Right kidney (tissue), 1 donor: ENCODE data around the gene NBL1.
A peak's percentile ranks its signal among the peaks of the same experiment; 100 is the strongest.
"Not testable (repeated sequence)": the region's sequence is repeated elsewhere in the genome, so short reads cannot be mapped to it uniquely, and the experiment has no call there.

ENCODE experiments used
- DNase-seq: peaks from one replicate; pipeline ENCODE4 v3.0.0-alpha.2; 2016

NBL1 gene

DNA sequence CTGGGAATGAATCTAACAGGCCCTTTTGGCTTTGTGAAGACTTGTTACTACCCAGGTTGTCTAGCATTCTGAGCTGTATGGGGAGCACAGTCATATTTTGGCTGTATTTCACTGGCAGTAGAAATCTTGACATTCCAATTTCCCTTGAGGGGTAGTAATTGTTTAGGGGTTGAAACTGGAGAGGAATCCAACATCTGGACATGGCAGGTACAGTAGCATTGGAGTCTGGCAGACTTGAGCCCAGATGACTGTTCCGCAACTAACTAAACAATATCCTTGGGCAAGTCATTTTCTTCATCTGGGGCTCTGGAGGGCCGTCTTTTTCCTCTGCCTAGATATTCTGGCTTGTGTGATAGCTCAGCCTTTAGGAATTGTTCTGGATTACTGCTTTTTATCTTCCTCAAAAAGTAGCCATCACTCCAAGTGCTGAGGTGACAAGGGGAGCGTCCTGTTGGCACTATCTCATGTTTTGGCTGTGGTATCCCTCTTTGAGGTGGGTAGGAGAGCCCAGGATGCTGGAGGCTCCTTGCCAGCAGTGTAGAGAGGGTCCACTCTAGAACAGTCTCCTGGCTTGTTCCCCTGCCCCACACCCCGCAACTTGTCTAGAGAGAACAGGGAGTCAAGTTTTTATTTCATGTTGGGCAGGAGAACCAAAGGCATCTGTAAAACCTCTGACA lies 22.7 kb upstream of the NBL1 start:
- no peak for DNase-seq

DNA sequence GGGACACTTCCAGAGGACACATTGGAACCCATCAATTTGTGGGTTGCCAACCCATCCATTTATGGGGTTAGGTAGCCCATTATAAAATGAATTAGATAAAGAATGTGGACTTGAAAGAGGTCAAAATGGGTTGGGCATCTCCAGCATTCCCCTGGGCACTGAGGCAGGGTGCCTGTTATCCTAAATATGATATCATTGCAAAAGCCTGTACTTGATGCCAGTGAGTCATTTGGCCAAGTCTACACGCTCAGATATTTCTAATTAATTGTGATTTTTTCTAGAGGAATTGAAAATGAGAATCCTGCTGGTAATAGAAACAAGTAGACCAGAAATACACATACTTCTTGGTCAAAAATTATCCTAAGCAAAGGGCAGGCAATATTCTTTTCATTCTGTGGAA lies 21.9 kb upstream of the NBL1 start:
- no peak for DNase-seq

DNA sequence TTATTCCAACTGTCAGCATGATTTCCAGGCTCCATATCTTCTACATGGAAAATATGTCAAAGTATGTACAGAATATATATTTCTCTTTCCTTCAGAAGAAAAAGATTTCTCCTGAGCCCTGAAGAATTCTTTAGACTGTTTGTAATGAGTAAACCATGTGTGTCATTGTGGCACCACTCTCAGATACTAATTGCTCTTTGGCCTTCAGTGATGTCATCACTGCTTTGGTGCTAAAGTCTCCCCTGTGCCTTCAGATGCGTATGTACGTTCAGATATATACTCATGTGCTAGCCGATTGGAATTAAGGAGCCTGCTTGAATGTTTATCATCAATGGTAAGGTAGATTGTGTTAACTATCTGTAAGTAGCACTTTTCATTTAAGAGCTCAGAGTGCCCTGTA lies 20.6 kb upstream of the NBL1 start:
- no peak for DNase-seq

DNA sequence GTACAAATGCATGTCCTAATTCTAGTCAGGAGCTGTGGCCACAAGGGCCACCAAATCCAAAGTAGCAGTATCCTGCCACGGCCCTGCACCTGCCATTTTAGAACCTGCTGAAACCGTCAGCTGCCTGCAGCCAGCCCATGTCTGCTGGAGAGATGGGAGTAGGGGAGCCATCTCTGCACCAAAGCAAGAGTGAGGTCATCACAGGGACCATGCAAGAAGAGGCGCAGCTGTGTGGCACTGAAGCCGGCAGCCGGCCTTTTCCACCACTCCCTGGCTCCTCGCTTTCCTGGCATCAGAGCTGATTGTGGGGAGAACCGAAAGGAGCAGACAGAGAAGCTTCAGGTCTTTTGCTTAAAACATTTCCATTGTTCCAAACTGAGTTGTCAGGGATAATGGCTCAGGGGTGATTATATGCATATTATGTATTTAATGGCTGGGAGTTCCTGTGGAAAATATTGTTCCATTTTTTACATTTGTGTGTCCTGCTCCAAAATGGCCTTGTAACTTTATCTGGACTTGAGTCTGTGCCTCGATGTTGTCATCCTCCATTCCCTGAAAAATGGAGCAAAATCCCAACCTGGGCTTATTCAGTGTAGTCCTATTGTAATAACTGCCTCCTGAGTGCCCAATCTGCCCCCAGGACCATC lies 18.7 kb upstream of the NBL1 start:
- DNase-seq: no peak

DNA sequence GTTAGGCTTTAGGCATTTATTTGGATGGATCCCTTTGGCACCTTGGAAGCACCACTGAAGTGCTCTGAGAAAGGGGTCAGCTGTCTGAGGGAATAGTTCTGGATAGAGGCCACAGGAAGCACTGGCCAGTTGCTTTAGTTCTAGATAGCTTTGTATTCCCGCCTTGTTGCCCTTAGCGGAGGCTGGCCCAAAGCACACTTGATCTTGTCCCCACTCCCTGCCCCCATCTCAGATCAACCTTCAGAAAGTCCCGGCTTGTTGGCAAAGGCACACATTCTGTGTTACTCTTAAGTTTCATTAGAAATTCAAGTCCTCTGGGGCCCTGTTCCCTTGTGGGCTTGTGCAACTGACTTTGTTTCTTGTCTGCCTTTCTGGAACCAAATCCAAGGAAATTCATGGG lies 15.2 kb upstream of the NBL1 start:
- no peak for DNase-seq

DNA sequence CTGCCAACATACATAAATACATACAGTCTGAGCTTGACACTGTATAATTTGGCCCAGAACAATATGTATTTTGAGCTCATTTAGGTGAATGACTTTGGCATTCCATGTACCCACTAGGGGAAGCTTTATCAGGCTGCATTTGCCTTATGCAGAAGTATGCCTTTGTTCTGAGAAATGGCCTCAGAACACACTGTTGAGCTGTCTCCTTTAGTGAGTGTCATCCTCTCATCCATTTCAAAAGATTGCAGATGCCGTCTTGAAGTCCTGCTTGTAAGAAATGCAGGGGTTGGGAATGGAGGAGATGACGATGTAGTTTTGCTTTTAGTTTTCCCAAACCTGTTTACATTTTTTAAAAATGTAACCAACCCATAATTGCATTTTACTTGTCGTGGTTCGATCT lies 14.8 kb upstream of the NBL1 start:
- DNase-seq: no peak

DNA sequence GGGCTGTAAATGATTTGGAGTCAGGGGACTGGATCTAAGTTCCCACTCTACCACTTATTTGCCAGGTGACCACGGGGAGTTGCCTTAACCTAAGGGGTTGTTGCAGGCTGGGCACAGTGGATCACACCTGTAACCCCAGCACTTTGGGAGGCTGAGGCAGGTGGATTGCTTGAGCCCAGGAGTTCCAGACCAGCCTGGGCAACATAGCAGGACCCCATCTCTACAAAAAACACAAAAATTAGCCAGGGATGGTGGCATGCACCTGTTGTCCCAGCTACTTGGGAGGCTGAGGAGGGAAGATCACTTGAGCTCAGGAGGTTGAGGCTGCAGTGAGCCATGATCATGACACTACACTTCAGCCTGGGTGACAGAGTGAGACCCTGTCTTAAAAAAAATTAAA lies 13.9 kb upstream of the NBL1 start:
- not testable (repeated sequence) for DNase-seq

DNA sequence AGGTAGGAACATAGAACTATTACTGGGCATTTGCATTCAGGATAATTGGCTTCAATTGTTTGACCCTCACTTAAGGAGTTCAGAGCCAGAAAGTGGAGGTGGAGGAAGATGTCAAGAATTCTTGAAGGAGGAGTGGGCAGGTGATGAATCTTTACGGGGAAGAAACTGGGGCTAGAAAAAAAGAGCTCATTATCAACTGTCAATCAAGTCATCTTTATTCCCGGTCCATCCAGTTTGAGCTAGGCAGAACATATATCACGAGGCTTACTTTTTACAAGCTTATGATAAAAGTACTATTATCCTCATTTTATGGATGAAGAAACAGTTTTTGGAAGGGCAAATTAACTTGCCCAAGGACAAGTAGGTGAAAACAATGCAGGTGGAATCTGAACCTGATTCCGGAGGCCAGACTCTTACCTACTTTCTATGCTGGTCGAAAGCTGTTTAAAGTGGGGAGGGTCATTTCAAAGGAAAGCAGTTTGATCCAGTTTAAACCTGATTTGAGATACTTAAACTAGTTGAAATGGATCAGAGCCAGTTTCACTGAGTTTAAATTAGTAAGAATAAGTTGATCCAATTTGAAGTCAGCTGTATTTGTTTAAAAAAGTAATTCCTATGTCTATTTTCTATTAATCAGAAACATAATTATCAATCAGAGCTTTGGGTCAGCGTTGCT lies 13.3 kb upstream of the NBL1 start:
- no peak for DNase-seq

DNA sequence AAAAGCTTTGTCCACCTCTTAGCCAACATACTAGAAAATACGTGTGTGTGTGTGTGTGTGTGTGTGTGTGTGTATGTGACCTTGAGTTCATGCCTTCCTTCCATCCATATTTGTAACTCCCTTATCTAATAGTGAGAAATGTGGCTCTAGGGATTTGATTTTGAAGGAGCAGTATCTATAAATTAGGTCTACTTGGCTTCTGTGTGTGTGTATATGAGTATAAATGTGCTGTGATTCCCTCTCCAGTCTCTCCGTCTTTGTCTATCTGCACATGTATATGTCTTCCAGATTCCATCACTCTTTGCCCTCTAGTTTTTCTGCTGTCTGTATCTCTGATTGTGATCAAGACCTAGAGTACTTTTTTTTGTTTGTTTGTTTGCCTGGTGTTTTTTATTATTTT lies 11.9 kb upstream of the NBL1 start:
- DNase-seq: no peak

DNA sequence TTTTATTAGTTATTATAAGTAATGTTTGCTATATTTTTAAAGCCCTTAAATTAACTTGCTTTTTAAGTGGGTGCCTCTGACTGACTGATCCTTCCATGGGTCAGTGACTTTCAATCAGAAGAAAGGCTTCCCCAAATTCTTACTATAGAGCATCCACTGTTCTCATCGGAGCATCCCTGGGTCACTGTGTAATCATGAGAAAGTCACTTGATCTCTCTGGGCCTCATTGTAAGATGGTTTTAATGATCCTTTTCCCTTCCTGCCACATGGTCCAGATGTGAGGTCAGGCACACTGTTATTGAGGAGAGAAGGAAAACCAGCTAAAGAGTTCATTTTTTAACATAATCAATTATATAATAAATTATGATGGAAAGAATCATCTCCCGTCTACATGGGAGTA lies 11.0 kb upstream of the NBL1 start:
- no peak for DNase-seq

DNA sequence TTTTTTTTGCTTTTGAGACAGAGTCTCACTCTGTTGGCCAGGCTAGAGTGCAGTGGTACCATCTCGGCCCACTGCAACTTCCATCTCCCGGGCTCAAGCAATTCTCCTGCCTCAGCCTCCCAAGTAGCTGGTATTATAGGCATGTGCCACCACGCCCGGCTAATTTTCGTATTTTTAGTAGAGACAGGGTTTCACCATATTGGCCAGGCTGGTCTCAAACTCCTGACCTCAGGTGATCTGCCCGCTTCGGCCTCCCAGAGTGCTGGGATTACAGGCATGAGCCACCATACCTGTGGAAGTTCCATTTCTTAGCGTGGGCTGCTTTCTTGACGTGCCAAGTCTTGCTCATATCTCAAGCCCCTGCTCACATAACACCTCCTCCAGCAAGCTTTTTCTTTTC lies 9.0 kb upstream of the NBL1 start:
- DNase-seq: not testable (repeated sequence)

DNA sequence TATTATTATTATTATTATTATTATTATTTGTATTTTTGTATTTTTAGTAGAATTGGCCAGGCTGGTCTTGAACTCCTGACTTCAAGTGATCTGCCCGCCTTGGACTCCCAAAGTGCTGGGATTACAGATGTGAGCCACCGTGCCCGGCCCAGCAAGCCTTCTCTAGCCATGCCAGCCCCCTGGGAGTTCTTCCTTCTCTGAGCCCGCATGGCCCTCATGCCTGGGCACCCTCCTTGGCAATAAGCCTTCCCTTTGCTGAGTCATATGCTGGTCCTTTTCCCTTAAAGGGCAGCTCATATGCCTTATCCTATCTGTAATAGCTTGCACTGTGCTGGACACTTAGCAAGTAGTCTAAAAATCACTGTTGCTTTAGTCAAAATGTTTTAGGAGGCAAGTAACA lies 8.5 kb upstream of the NBL1 start:
- DNase-seq: no peak

DNA sequence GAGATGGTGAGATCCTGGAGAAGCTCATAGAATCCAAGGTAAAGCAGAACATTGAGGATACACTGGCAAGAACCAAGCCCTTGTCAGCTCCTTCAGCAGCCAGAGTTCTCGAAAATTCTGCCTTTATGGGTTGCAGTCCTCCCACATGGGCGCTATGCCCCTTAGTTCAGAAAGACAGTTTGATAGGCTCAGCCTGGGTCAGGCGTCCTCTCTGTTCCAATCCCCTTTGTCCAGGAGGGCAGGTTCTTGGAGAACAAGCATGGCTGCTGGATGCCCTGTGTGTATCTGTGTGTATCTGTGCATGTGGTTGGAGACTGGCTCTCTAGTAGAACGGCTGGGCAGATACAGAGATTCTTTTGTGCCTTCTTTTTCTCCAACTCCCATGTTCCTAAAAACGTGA lies 8.0 kb upstream of the NBL1 start:
- no peak for DNase-seq

DNA sequence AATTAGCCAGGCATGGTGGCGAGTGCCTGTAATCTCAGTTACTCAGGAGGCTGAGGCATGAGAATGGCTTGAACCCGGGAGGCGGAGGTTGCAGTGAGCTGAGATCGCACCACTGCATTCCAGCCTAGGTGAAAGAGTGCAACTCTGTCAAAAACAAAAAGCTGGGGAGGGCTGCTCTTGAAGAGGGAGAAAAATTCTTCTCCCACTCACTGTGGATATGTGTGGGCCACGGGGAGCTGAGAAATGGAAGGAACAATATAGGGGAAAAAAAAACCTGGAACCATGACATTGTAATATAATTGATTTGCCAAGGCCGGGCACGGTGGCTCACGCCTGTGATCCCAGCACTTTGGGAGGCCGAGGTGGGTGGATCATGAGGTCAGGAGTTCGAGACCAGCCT lies 7.4 kb upstream of the NBL1 start:
- DNase-seq: not testable (repeated sequence)

DNA sequence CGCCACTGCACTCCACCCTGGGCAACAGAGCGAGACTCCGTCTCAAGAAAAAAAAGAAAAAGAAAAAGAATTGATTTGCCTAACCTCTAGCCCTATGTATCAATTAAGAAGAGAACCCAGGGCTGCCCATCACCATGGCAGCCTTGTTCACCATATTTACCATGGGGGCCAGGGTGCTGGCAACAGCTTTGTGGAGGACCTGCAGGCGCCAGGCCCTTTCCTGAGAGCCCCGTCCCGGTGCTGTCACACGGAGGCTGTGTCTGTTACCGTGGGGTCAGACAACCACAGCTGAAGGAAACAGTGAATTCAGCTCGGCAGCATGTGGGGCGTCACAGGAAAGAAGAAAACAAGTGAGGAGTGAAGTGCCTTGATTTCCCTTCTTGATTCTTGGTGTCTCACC lies 6.5 kb upstream of the NBL1 start:
- DNase-seq: no peak

DNA sequence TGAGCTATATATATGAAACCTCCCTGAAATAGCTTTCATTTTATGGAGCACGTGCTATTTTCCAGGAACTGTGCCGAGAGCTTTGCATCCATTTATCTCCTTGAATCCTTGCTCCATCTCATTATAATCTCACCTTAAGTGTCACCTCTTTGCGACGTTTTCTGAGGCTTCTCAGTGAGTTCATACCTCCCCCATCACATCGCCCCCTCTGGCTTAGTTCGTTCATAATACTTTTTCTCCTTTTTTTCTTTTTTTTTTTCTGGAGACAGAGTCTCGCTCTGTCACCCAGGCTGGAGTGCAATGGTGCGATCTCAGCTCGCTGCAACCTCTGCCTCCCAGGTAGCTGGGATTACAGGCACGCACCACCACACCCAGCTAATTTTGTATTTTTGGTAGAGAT lies 4.9 kb upstream of the NBL1 start:
- DNase-seq: not testable (repeated sequence)

DNA sequence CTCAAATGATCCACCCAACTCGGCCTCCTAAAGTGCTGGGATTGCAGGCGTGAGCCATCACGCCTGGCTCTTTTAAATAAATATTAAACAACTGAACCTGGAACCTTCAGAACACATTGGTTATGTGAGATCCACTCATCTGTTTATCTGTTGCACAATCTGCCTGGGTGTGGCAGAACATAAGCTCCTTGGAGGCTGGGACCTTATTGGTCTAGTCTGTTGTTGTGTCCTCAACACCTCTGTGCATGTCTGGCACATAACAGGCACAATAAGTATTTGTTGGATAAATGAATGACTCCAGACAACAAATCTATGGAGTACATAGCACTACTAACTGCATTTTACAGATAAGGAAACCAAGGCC lies 4.1 kb upstream of the NBL1 start:
- DNase-seq: no peak

DNA sequence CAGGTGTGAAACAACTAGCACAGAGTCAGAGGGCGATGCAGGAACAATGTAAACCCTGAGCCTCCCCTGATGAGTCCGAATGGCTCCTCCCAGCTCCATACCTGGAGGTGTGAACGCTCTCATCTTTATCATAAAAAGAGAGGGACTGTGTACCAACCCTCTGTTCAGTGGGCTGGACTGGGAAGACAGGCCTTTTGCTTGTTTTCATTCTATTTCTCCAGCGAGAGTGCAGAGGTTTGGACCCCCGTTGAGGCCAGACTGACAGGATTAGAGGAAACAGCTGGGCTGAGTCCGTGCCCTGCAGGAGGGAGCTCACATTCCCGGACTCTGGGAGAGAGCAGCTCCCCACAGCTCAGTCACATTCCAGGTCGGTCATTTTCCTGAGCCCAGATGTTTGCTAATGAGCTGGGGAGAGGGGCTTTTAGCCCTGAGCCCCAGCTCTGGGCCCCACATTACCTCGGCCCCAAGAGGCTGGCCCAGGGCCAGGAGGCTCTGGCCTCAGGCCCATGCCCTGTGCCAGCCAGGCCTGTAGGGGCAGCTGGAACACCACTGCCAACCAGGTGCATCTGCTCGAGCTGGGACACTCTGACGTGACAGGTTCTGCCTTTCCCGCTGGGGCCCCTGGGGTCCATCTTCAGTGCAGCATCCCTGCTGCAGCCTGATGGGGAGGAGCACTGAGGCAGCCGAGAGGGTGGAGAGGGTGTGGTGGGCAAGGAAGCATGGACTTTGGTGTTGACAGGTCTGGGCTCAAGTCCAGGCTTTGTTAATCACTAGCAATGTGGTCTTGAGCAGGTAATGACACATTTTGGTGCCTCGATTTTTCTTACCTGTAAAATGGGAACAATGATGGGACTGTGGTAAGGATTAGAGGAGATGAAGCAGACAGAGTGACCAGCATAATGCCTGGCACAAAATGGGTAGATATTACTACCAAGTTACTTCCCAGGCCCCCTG lies 3.5 kb upstream of the NBL1 start:
- DNase-seq: peak; percentile 36

DNA sequence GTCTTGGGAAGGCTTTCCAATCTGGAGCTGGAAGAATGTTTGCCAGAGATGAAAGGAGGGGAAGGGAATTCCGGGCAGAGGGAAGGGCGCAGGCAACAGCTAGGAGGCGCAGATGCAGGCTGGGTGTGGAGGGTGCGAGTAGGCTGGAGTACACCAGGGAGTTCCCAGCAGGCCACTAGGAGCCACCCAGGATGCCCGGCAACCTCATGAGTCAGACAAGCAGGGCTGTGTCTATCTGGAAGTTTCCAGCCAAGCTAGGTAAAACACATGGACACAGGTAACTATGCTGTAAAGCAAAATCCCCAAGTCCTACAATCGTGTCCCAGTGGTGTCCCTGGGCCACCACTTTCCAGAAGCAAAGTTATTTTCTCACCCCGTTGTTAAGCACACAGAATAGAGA lies 990 bp upstream of the NBL1 start:
- DNase-seq: no peak

DNA sequence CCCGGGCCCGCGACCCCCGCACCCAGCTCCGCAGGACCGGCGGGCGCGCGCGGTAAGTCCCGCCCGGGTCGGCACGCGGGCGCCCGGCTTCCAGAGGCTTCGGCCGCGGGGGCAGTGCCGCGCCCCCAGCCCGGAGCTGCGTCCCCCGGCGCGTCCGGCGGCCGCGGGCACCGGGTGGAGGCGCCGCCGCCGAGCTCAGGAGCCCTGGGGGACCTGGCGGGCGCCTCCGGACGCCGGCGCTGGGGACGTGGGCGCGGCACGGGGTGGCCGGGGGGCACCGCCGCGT lies 227 bp downstream of the NBL1 start:
- DNase-seq: no peak

DNA sequence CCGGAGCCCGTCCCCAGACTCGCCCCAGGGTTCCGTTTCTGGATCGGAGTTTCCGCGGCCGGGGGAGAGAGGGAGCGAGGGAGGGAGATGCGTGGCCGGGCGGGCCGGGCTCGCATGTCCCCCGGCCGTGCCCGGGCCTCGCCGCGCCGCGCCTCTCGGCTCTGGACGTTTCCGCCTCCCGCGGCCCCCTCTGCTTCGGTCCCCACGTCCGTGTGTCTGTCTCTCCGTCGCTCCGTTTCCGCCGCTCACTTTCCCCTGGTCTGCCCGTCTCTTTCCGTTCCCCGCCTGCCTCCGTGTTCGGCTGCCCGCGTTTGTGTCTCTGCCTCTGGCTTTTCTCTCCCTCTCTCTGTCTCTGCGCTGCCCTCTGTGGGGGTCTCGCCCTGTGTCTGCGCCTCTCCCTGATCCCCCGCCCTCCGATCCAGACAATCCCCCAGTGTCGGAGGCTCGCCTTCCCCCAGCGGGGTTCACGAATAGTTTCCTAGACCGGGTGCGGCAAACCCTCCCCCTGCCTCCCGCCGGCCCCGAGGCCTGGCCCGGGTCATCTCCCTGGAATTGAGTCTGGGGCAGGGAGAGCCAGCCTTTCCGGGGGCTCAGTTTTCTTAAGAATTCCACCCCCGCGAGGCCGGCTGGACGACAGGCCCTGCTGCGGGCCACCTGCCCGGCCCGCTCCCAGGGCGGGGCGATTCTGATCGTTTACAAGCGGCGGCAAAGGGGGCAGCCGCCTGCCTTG lies 735 bp downstream of the NBL1 start:
- peak; percentile 87 for DNase-seq
